GM12872 (cell line): Measurements from ENCODE around the gene NHERF1.

Source experiments
- TF ChIP-seq, protein P1 (sequence below): IDR thresholded peaks from 3 replicates; pipeline ENCODE4 v1.5.1; 2011; ENCODE audit warnings: low read depth, mild to moderate bottlenecking, low read length, moderate library complexity; ENCODE audit not compliant: insufficient read depth

The NHERF1 gene

DNA sequence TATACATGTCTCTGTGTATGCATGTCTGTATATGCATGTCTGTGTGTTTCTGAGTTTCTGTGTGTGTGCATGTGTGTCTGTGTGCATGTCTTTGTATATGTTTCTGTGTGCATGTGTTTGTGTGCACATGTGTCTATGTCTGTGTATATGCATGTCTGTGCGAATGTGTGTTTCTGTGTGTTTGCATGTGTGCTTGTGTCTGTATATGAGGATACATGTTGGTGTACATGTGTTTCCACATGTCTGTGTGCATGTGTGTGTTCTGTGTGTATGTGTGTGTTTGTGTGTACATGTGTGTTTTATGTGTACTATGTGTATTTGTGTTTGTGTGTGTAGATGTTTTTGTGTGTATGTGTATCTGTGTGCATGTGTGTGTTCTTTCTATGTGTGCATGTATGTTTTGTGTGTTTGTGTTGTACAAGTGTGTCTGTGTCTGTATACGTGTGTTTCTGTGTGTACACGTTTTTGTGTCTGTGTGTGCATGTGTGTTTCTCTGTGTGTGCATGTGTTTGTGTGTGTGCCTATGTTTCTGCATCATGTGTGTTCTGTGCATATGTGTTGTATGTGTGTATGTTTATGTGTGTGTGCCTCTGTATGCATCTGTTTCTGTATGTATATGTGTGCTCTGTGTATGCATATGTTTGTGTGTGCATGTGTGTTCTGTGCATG, 20.3 kb upstream of the NHERF1 start:
- TF ChIP-seq, protein P1, sequence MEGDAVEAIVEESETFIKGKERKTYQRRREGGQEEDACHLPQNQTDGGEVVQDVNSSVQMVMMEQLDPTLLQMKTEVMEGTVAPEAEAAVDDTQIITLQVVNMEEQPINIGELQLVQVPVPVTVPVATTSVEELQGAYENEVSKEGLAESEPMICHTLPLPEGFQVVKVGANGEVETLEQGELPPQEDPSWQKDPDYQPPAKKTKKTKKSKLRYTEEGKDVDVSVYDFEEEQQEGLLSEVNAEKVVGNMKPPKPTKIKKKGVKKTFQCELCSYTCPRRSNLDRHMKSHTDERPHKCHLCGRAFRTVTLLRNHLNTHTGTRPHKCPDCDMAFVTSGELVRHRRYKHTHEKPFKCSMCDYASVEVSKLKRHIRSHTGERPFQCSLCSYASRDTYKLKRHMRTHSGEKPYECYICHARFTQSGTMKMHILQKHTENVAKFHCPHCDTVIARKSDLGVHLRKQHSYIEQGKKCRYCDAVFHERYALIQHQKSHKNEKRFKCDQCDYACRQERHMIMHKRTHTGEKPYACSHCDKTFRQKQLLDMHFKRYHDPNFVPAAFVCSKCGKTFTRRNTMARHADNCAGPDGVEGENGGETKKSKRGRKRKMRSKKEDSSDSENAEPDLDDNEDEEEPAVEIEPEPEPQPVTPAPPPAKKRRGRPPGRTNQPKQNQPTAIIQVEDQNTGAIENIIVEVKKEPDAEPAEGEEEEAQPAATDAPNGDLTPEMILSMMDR = no peak

DNA sequence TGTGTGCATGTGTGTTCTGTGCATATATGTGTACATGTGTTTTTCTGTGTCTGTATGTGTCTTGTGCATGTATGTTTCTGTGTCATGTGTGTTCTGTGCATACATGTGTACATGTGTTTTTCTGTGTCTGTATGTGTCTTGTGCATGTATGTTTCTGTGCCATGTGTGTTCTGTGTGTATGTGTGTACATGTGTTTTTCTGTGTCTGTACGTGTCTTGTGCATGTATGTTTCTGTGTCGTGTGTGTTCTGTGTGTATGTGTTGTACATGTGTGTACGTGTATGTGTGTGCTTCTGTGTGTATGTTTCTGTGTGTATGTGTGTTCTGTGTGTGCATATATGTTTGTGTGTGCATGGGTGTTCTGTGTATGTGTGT, 19.7 kb upstream of the NHERF1 start:
- TF ChIP-seq, protein P1 = no peak

DNA sequence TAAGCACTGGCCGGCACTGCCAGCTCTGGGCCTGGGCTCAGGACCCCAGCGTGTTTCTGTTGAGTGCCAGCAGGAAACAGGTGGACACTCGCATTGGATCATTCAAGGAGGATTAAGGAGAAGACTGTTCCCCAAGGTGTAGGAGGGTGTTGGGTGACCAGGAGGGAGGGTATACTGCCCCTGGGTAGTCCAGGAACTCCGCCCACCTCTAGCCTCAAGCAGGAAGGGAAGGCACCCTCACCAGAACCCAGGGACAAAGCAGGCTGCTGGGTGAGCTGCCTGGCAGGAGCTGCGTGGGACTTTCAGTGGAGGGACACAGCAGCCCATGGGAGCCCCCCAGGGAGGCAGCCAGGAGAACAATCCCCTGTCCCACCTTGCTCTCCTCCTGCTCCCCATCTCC, 19.1 kb upstream of the NHERF1 start:
- TF ChIP-seq, protein P1 = no peak

DNA sequence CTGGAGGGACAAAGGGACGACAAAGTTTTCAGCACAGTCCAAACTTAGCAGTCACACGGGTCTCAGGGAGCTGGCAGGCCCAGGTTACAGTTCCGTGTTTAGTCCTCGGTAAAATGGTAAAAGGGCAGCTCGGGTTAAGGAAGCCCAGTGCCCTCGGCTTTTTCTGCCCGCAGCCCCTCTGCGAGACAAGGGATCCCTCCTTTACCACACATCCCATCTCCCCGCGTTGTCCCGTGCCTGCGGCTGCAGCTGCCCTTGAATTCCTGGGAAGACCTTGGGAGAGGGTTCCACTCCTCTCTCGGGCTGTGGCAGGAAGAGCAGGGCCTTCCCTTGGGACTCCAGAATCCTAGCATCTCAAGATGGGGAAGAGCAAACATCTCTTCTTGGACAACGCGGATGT, 18.6 kb upstream of the NHERF1 start:
- TF ChIP-seq, protein P1 = no peak

DNA sequence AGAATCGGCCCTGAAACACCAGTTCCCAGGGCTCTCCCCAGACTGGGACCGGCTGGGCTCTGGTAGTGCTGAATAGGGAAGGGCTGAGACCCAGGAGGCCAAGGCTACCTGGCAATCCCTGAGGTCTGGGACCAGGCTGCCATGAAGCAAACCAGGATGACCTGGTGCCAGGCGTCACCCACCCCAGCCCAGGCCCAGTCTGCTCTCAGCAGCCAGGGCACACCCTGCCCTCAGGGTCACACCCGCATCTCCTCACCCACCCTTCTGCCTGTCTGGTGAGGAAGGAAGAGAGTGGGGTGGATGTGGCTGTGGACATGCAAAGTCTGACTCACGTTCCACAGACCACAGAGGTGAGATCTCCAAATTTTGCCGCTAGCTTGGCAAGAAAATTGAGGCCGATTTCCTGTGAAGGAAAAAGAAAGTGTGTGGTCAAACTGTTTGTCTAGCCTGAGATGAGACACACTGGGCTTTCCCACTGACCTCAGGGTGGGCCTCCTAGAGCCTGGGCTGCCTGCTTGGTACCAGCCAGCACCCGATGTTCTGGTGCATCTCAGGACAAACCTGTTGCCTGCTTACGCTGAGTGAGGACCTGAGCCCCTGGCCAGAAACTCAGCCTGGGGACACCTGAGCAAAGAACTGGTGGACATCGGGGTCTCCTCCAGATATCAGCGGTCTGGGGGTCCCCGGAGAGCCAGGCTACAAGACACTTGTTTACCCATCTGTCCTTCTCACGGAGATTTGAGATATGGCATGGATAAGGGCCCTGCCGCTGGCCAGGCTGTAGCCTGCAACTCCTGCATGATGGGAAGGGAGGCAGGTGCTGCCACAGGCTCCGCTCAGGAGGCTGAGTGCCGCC, 17.7 kb upstream of the NHERF1 start:
- TF ChIP-seq, protein P1 = no peak

DNA sequence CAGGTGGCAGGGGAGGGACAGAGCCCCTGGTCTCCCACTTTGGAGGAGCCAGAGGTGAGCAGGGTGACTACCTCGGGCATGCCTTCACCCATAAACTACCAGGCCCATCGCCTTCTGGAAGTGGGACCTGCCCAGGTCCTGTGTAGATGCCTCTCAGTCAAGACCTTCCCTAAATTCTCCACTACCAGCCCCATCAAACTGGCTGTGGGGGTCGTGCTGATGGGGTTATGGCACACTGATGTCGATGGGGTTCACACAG, 17.2 kb upstream of the NHERF1 start:
- TF ChIP-seq, protein P1 = no peak

DNA sequence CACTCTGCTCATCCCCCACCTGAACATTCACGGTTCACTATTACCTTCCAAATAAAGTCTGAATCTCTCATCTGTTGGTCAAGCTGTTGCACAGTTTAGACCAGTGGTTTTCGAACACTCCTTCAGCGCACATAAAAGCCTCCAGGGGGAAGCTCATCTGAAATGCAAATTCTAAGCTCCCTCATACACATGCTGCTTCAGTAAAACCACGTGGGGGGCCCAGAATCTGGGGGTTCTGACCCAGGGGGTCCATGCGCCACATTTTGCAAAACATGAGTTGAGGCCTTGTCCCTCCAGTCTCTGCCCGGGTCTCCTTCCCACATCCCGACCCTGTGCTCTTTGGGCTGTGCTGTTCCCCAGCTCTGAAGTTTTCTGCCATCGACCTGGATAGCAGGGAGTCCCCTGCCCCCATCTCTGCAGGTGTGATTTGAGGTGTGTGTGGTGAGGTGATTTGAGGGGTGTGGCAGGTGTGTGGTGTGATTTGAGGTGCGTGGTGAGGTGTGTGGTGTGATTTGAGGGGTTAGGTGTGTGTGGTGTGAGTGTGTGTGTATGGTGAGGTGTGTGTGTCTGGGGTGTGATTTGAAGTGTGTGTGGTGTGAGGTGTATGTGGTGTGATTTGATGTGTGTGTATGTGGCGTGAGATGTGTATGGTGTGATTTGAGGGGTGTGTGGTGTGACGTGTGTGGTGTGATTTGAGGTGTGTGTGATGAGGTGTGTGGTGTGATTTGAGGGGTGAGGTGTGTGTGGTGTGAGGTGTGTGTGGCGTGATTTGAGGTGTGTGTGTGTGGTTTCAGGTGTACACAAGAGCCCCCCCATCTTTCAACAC, 16.2 kb upstream of the NHERF1 start:
- TF ChIP-seq, protein P1 = no peak
